OCI-LY3 (cell line): ENCODE measurements around the gene TMEM132D.

Experiments
- CTCF ChIP-seq: fragments of 200-600, 300-600 bp; sonication (generic); IDR thresholded peaks from 2 replicates; pipeline ENCODE4 v1.5.1; 2014; ENCODE audit warnings: antibody characterized with exemption, low read length, low read depth
- EZH2phosphoT487 ChIP-seq: fragments of 200-600 bp; shearing (Covaris generic); IDR thresholded peaks from 2 replicates; pipeline ENCODE4 v1.6.1; 2018; ENCODE audit warnings: antibody characterized with exemption, mixed run types, low read depth

- no peak for TF ChIP-seq CTCF
- no peak for TF ChIP-seq EZH2phosphoT487
Measured at GRCh38 chr12:129862561-129863175, 41.2 kb downstream of the TMEM132D start.
